GM12878 (cell line): ENCODE results near the gene RTEL1. TPM values are rescaled to one million over a fixed set of nuclear protein-coding genes. Genes with fewer than 3 reads are reported as not detected.

Source experiments
- BACH1 ChIP-seq: fragments of 450-650 bp; IDR thresholded peaks from 2 replicates; pipeline ENCODE4 v1.6.1; 2017; ENCODE audit warnings: mild to moderate bottlenecking, borderline replicate concordance
- CBX3 ChIP-seq: fragments of 200-600 bp; sonication (generic); IDR thresholded peaks from 2 replicates; pipeline ENCODE4 v1.6.1; 2016; ENCODE audit warnings: low read depth, borderline replicate concordance
- ETV6 ChIP-seq, 2 experiments: fragments of 450-650 bp in 1 of 2; IDR thresholded peaks in 1 of 2; conservative IDR thresholded peaks in 1 of 2; 2 replicates each; pipeline ENCODE4 v1.6.1; 2014; ENCODE audit warnings: antibody characterized with exemption in 1 of 2, borderline replicate concordance in 1 of 2, low read depth in 1 of 2, mild to moderate bottlenecking in 1 of 2, moderate library complexity in 1 of 2
- FOS ChIP-seq: IDR thresholded peaks from 3 replicates; pipeline ENCODE4 v1.6.1; 2011; ENCODE audit warnings: borderline replicate concordance; ENCODE audit not compliant: insufficient read length; ENCODE audit errors: extremely low read depth
- GABPA ChIP-seq: IDR thresholded peaks from 2 replicates; pipeline ENCODE4 v1.6.1; 2014; ENCODE audit warnings: antibody characterized with exemption, low read depth, mild to moderate bottlenecking, inconsistent platforms
- JUNB ChIP-seq: IDR thresholded peaks from 2 replicates; pipeline ENCODE4 v1.6.1; 2016; ENCODE audit warnings: antibody characterized with exemption, mild to moderate bottlenecking
- KAT2A ChIP-seq: conservative IDR thresholded peaks from 2 replicates; pipeline ENCODE4 v1.6.1; 2011; ENCODE audit warnings: low read depth, low read length; ENCODE audit not compliant: control insufficient read depth
- MEF2A ChIP-seq: IDR thresholded peaks from 2 replicates; pipeline ENCODE4 v1.6.1; 2011; ENCODE audit warnings: low read depth, mild to moderate bottlenecking, low read length, moderate library complexity; ENCODE audit not compliant: insufficient read depth
- PAX5 ChIP-seq: IDR thresholded peaks from 2 replicates; pipeline ENCODE4 v1.6.1; 2011; ENCODE audit warnings: low read depth, low read length, borderline replicate concordance
- PAX8 ChIP-seq: fragments of 450-650 bp; IDR thresholded peaks from 2 replicates; pipeline ENCODE4 v1.6.1; 2017; ENCODE audit warnings: mild to moderate bottlenecking, moderate library complexity
- POLR2A ChIP-seq: IDR thresholded peaks from 2 replicates; pipeline ENCODE4 v1.6.1; 2011; ENCODE audit warnings: low read depth, mild to moderate bottlenecking, low read length
- SMAD5 ChIP-seq: IDR thresholded peaks from 2 replicates; pipeline ENCODE4 v1.6.1; 2016; ENCODE audit warnings: antibody characterized with exemption, low read depth
- SMC3 ChIP-seq: IDR thresholded peaks from 2 replicates; pipeline ENCODE4 v1.6.1; 2011; ENCODE audit warnings: low read length, improper control_type of control experiment, borderline replicate concordance
- SUPT20H ChIP-seq: IDR thresholded peaks from 2 replicates; pipeline ENCODE4 v1.6.1; 2011; ENCODE audit warnings: low read depth, mild to moderate bottlenecking, low read length, moderate library complexity, borderline replicate concordance; ENCODE audit not compliant: control insufficient read depth
- SUZ12 ChIP-seq: fragments of 200-600 bp; sonication (generic); IDR thresholded peaks from one replicate; pipeline ENCODE4 v1.6.1; 2018; ENCODE audit warnings: antibody characterized with exemption, mild to moderate bottlenecking; ENCODE audit not compliant: unreplicated experiment
- TCF7 ChIP-seq: IDR thresholded peaks from 2 replicates; pipeline ENCODE4 v1.6.1; 2014; ENCODE audit warnings: antibody characterized with exemption, borderline replicate concordance
- WRNIP1 ChIP-seq: IDR thresholded peaks from 2 replicates; pipeline ENCODE4 v1.6.1; 2011; ENCODE audit warnings: low read depth, low read length, improper control_type of control experiment, borderline replicate concordance
- ZNF24 ChIP-seq: fragments of 450-650 bp; IDR thresholded peaks from 2 replicates; pipeline ENCODE4 v1.6.1; 2017; ENCODE audit warnings: antibody characterized with exemption, mild to moderate bottlenecking
- ZZZ3 ChIP-seq: IDR thresholded peaks from 2 replicates; pipeline ENCODE4 v1.6.1; 2011; ENCODE audit warnings: low read depth; ENCODE audit not compliant: control insufficient read depth, insufficient read length
- polyA plus RNA-seq, 11 experiments: library from polyadenylated mRNA; depleted of rRNA in 4 of 11; unstranded in 6 of 11; stranded (reverse) in 5 of 11; fragments of >200 nt; fragmentation: Nextera tagmentation in 4 of 11; fragmentation: Illumina TruSeq in 1 of 11; extraction: Ambion mirVana in 4 of 11; extraction: Trizol in 1 of 11; gene quantifications; 1 replicate in 1 of 11; 2 replicates in 10 of 11; pipeline versions ENCODE4 v1.2.1 to v1.2.3, GENCODE V29; 2011 to 2016; ENCODE audit warnings: inconsistent platforms in 2 of 11, missing spikeins in 2 of 11, low read depth in 1 of 11
- total RNA-seq, 4 experiments: library from RNA; depleted of rRNA in 3 of 4; stranded (reverse); fragments of >200 nt in 3 of 4; fragmentation: Illumina TruSeq in 1 of 4; extraction: Trizol in 1 of 4; gene quantifications; 2 replicates each; pipeline versions ENCODE4 v1.2.1 to v1.2.3, GENCODE V29; 2013 to 2021
- TF ChIP-seq, protein P1 (sequence below): fragments of 450-650 bp; conservative IDR thresholded peaks from 2 replicates; pipeline ENCODE4 v1.6.1; 2017; ENCODE audit warnings: mild to moderate bottlenecking, moderate library complexity
- TF ChIP-seq, protein P2 (sequence below): fragments of 450-650 bp; IDR thresholded peaks from 2 replicates; pipeline ENCODE4 v1.6.1; 2016; ENCODE audit warnings: mild to moderate bottlenecking, moderate library complexity, borderline replicate concordance
- TF ChIP-seq, protein P3 (sequence below): fragments of 450-650 bp; IDR thresholded peaks from 2 replicates; pipeline ENCODE4 v1.6.1; 2014; ENCODE audit warnings: mild to moderate bottlenecking
- TF ChIP-seq, protein P4 (sequence below): IDR thresholded peaks from 2 replicates; pipeline ENCODE4 v1.6.1; 2011; ENCODE audit warnings: borderline replicate concordance, low read depth, mild to moderate bottlenecking, moderate library complexity, mixed read lengths, low read length; ENCODE audit not compliant: insufficient read depth; ENCODE audit errors: extremely low read length

The RTEL1 gene
- total and polyA plus RNA-seq, 10 of the 15 experiments (the other 5 are each of a cell fraction or from before 2014, with no cell fraction given), result 0.40 to 37.2 (median 15.6) TPM; not detected in 1

DNA sequence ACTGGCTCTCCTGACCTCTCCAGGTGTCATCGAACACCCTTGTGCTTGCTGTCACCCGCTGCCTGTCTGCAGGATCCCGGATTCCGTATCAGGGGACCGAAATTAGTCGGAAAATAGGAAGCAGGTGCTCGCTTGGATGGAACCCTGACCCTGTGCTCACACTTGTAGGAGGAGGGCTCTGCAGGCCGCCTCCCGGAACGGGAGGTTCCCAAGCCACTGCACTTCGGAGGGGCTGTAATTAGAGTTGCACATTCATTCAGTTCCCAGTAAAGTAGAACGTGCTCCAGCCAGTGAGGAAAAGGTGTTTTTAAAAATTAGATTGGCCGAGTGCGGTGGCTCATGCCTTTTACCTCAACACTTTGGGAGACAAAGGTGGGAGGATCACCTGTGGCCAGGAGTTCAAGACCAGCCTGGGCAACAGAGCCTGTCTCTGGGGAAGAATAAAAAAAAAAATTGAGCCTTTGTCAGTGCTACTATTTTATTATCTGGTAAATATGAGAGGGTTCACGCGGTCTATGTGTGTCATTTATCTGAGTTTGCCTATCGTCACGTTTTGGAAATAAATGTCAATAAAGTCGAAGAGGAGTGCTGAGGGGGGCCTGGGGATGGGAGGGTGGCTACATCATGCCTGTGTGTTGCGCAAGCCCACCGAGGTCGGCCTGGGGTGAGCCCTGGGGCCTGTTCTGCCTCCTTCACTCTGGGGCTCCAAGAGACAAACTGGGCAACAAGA lies 29.7 kb upstream of the RTEL1 start (continued):
- TF ChIP-seq, protein P1, sequence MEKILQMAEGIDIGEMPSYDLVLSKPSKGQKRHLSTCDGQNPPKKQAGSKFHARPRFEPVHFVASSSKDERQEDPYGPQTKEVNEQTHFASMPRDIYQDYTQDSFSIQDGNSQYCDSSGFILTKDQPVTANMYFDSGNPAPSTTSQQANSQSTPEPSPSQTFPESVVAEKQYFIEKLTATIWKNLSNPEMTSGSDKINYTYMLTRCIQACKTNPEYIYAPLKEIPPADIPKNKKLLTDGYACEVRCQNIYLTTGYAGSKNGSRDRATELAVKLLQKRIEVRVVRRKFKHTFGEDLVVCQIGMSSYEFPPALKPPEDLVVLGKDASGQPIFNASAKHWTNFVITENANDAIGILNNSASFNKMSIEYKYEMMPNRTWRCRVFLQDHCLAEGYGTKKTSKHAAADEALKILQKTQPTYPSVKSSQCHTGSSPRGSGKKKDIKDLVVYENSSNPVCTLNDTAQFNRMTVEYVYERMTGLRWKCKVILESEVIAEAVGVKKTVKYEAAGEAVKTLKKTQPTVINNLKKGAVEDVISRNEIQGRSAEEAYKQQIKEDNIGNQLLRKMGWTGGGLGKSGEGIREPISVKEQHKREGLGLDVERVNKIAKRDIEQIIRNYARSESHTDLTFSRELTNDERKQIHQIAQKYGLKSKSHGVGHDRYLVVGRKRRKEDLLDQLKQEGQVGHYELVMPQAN, result peak; percentile 73
- TF ChIP-seq MEF2A (no peak), TCF7 (no peak), SUPT20H (no peak), JUNB (no peak), PAX5 (no peak), GABPA (peak; percentile 88), ETV6 (conservative IDR thresholded peaks at IDR 0.05 in 1 of 2, IDR thresholded peaks at IDR 0.05 in 1 of 2; ENCODE audit: borderline replicate concordance in 1 of 2, low read depth in 1 of 2) (no peak), BACH1 (0 out of 2 replicates have a peak, but pooled peaks have one; percentile 28), SMAD5 (no peak), FOS (no peak), POLR2A (peak; percentile 56; the same call in 1 of the 2 replicates), PAX8 (no peak), WRNIP1 (peak; percentile 97; the same call in 1 of the 2 replicates), SUZ12 (no peak), SMC3 (0 out of 2 replicates have a peak, but pooled peaks have one; percentile 6), KAT2A (no peak), ZNF24 (no peak), ZZZ3 (no peak), CBX3 (no peak)
- TF ChIP-seq, protein P2, sequence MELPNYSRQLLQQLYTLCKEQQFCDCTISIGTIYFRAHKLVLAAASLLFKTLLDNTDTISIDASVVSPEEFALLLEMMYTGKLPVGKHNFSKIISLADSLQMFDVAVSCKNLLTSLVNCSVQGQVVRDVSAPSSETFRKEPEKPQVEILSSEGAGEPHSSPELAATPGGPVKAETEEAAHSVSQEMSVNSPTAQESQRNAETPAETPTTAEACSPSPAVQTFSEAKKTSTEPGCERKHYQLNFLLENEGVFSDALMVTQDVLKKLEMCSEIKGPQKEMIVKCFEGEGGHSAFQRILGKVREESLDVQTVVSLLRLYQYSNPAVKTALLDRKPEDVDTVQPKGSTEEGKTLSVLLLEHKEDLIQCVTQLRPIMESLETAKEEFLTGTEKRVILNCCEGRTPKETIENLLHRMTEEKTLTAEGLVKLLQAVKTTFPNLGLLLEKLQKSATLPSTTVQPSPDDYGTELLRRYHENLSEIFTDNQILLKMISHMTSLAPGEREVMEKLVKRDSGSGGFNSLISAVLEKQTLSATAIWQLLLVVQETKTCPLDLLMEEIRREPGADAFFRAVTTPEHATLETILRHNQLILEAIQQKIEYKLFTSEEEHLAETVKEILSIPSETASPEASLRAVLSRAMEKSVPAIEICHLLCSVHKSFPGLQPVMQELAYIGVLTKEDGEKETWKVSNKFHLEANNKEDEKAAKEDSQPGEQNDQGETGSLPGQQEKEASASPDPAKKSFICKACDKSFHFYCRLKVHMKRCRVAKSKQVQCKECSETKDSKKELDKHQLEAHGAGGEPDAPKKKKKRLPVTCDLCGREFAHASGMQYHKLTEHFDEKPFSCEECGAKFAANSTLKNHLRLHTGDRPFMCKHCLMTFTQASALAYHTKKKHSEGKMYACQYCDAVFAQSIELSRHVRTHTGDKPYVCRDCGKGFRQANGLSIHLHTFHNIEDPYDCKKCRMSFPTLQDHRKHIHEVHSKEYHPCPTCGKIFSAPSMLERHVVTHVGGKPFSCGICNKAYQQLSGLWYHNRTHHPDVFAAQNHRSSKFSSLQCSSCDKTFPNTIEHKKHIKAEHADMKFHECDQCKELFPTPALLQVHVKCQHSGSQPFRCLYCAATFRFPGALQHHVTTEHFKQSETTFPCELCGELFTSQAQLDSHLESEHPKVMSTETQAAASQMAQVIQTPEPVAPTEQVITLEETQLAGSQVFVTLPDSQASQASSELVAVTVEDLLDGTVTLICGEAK, result peak; percentile 93
- TF ChIP-seq, protein P3, sequence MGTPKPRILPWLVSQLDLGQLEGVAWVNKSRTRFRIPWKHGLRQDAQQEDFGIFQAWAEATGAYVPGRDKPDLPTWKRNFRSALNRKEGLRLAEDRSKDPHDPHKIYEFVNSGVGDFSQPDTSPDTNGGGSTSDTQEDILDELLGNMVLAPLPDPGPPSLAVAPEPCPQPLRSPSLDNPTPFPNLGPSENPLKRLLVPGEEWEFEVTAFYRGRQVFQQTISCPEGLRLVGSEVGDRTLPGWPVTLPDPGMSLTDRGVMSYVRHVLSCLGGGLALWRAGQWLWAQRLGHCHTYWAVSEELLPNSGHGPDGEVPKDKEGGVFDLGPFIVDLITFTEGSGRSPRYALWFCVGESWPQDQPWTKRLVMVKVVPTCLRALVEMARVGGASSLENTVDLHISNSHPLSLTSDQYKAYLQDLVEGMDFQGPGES, result no peak
- TF ChIP-seq, protein P4, sequence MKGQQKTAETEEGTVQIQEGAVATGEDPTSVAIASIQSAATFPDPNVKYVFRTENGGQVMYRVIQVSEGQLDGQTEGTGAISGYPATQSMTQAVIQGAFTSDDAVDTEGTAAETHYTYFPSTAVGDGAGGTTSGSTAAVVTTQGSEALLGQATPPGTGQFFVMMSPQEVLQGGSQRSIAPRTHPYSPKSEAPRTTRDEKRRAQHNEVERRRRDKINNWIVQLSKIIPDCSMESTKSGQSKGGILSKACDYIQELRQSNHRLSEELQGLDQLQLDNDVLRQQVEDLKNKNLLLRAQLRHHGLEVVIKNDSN, result no peak
